ENCODE measurements around the gene ANAPC16.
A peak's percentile ranks its signal among the peaks of the same experiment; 100 is the strongest.
"Not testable (repeated sequence)": the region's sequence is repeated elsewhere in the genome, so short reads cannot be mapped to it uniquely, and the experiment has no call there.

ANAPC16 gene

DNA sequence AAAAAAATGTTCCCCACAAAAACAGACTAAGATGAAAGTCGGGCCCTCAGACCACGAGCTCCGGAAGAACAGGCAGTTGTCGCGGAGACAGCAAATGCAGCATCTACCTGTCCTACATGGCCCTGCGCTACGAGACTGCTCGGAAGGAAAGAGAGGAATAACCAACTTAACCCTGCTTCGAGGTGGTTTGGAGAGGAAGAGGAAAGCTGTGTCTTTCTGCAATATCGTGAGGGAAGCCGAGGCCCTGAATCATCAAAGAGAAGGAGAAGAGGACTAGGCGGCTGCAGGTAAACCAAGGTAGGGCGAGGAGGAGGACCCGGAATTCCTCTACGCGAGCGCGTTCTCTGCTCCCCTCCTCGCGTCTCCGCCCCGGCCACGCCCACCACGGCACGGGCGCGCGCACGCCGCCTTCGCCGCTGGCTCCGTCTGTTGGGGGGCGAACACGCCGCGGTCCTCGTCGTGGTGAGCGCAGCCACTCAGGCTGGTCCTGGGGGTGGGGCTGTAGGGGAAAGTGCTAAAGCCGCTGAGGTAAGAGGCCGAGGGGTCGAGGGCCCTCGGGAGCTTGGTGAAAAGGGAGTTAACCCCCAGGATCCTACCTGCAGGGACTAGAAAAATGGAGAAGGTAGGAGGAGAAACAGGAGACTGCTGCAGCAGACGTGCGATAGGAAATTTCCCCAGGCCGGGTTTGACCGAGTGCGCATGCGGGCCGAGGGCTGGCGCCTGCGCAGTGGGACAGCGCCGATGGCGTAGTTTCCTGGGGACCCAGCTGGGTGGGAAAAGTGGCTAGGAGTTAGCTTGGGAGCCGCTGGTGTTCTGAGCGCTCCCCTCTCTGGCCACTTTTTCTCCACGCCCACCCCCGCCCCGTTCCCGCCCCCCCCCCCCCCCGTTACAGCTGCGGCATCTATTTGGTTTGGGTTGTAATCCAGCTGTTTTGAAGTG, at the start of gene ANAPC16, which contains the start of gene ASCC1:
Gene ANAPC16 (plus strand): TSS at position 402 of the 939 bp plus-strand sequence. CDS start 7,903 bp downstream, outside the sequence.
Gene ASCC1 (minus strand): TSS at position 666 of the 939 bp plus-strand sequence. CDS start 2,978 bp downstream, outside the sequence.
- peak; percentile 79 for DNase-seq

- DNase-seq = no peak
Observed at GRCh38 chr10:72167118-72167517, 48.7 kb upstream of the ANAPC16 start.

- no peak for DNase-seq
Observed at GRCh38 chr10:72170263-72170662, 45.5 kb upstream of the ANAPC16 start.

GRCh38 chr10:72170733-72171132, 45.1 kb upstream of the ANAPC16 start:
- no peak for DNase-seq

GRCh38 chr10:72171175-72171630, 44.6 kb upstream of the ANAPC16 start:
- DNase-seq = no peak

DNA sequence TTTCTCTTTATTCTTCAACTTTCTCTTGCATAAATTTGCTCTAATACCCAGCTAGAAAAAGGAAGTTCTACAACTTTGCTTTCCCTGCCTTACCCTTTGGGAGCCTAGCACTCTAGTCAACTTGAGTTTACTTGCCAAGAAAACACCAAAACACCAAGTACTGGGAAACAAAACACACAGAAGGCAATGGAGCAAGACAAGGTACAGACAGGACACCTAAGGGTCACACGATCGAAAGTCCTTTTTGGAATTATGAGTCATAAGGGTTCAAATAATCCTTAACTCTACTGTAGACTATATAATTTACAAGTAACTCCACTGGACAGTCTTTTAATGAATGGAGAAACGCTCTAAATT, 42.6 kb upstream of the ANAPC16 start:
- no peak for DNase-seq

- no peak for DNase-seq
Observed at GRCh38 chr10:72173619-72174296, 42.1 kb upstream of the ANAPC16 start.

GRCh38 chr10:72174297-72174662, 41.5 kb upstream of the ANAPC16 start:
- no peak for DNase-seq

DNA sequence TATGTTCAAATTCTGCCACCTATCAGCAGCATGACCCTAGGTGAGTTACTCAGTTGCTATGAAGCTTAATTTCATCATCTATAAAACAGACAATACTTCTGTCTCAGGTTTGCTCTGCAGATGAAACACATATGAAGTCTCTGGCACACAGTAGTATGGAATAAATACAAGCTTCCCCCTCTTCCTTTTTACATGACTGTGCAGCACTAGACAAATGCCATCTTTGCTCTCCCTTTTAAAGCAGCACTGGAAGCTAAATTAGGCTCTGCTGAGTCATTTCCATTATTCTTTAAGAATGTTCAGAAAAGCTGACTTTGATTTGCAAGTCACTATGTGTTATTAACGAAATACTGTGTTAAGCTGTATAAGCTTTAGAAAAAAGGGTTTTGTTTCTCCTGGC, 40.7 kb upstream of the ANAPC16 start:
- no peak for DNase-seq

DNA sequence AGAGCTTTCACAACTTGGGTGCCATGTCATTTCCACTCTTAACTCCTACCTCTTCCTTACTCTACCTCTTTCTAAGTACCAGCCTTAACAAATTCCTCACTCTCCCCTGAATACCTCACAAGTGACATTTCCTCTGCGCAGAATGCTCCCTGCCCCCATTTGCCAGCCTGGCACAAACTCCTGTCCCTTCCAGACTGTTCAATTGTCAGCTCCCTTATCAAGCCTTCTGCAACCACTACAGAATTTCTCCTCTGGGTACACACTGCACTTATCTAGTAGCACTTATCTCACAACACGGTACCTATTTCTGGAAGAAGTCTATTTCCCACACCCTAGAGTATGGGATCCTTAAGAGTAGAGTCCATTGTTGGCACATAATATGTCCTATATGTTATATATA, 39.1 kb upstream of the ANAPC16 start:
- DNase-seq = no peak

GRCh38 chr10:72177454-72177853, 38.4 kb upstream of the ANAPC16 start:
- no peak for DNase-seq

- DNase-seq = no peak
Observed at GRCh38 chr10:72184156-72184555, 31.7 kb upstream of the ANAPC16 start.

DNA sequence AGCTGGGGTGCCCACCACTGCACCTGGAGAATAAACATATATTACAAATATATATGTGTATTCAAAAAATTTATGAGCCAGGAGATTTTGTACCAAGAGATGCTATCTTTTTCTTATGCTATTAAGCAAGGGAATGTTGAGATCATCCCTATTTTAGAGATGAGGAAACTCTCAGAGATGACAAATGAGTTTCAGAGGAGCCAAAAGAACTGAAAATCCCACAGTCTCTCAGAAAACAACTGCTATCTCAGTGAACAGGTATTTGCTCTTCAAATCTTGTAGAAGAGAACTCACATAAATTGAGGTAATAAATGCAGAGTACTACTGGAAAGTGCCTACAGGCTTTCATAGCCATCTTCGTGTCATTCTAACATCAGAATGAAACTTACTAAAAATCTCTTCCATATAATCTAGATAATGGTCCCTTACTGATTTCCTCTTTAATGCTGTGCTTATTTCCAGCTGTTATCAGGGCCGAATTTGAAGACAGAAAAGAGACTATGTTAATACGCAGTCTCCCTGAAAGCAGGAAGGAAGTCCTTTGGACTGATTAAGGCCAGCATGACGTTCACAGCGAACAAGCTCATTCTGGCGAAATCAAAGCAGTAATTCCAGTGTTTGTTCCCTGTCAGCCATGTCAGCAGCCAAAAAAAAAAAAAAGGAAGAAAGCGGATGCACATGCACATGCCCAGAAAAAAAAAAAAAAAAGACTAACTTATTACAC, 29.4 kb upstream of the ANAPC16 start:
- DNase-seq = no peak

- no peak for DNase-seq
Observed at GRCh38 chr10:72186982-72187330, 28.9 kb upstream of the ANAPC16 start.

- DNase-seq = no peak
Observed at GRCh38 chr10:72194949-72195348, 20.9 kb upstream of the ANAPC16 start.

DNA sequence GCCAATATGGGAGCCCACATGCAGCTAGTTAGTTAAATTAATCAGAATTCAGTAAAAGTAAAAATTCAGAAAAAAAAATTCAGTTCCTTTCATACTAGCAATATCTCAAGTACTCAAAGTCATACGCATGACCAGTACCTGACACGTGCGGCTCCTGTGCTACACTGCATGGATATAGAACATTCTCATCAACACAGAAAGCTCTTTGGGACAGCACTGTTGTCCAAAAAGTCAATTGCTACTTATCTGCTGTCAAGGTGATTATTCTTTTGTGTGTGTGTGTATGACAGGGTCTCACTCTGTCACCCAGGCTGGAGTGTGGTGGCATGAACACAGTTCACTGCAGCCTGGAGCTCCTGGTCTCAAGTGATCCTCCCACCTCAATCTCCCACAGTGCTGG, 14.9 kb upstream of the ANAPC16 start:
- no peak for DNase-seq

GRCh38 chr10:72201293-72201692, 14.5 kb upstream of the ANAPC16 start:
- DNase-seq = no peak

DNA sequence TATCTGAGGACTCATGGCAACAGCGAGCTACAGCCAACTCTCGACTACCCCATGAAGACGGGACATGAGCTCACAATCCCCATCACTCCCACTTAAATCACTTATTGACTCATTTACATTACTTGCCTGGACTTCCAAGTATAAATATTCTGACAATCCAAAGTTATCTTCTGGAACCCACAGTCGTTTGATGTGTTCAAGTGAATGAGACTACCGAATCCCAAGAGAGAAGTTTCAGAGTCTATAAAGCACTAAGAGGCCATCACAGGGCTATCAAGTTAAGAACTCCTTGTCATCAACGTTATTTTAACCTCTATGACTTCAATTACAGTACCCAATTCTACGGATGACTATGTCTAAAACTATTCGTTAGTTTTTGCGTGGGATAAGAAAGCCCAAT, 11.5 kb upstream of the ANAPC16 start:
- no peak for DNase-seq

DNA sequence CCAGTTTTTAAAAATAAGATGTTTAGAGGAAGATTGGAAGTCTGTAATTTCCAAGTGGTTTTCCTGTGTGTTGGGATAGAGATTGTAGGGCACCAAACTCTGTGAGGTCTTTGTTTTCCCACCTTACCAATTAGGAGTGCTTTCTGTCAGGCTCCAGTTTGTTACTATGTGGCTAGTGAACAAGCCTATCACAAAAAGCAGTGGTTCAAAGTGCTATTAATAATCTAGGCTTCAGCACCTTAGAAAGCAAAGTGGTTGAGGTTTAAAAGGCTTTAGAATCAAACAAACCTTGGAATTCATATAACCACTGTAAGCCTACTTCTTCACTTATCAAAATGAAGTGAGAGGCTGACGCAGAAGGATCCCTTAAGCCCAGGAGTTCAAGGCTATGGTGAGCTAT, 11.1 kb upstream of the ANAPC16 start:
- DNase-seq = no peak

GRCh38 chr10:72206511-72207229, 9.1 kb upstream of the ANAPC16 start:
- no peak for DNase-seq

GRCh38 chr10:72208526-72208925, 7.3 kb upstream of the ANAPC16 start:
- DNase-seq = not testable (repeated sequence)

GRCh38 chr10:72211381-72211780, 4.4 kb upstream of the ANAPC16 start:
- DNase-seq = not testable (repeated sequence)

DNA sequence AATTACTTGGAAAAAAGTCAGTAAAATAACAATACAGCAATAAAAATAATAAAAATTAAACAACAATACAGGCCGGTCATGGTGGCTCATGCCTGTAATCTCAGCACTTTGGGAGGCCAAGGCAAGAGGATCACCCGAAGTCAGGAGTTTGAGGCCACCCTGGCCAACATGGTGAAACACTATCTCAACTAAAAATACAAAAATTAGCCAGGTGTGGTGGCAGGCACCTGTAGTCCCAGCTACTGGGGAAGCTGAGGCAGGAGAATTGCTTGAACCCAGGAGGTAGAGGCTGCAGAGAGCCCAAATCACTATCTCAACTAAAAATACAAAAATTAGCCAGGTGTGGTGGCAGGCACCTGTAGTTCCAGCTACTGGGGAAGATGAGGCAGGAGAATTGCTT, 4.0 kb upstream of the ANAPC16 start:
- DNase-seq = not testable (repeated sequence)

Data from NCI-H510A (cell line).